Measurements from ENCODE around the gene RASSF6. TPM values are rescaled to one million over a fixed set of nuclear protein-coding genes. Genes with fewer than 3 reads are reported as not detected.

RASSF6 gene
- total RNA-seq, 1 donor from 2014 or later: 7.0 TPM

DNA sequence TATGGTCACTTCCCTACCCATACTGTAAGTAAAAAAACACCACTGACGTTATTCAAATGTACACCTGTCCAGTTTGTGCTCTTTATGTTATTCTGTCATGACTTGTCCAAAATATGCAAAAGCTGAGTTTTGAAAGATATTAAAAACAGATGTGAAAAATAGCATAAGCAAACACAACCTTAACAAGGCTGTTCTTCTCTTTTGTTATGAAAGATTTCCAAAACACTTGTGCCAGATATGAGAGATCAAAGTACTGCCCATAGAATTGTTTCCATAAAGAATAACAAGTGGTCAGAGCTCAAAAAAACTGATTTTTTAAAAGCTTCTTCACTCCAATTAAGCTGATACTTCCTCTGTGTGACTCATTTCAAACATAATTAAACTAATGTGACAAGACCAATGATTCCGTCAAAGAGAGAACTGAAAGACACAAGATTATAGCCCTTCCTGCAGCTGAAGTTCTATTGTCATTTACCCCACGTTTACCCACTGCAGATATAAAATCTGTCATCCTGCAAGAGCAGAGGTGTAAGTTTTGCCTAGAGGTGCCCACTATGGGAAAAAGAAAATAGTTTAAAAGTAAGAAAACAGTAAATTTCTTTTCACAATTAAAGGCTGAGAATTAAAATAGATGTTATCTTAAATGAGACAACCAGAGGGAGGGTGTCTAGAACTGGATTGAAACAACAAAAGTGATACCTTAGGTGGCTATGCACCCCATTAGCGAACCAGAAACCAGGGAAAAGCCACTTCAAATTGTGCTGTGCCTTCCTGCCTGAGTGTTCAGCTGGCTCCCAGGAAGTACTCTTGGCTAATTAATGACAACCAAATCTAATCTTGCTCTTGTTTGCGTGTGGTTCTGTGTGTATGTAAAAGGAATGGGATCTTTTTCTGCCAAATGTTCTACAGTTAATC is 30.1 kb downstream of the RASSF6 start:
- TF ChIP-seq, protein P1, sequence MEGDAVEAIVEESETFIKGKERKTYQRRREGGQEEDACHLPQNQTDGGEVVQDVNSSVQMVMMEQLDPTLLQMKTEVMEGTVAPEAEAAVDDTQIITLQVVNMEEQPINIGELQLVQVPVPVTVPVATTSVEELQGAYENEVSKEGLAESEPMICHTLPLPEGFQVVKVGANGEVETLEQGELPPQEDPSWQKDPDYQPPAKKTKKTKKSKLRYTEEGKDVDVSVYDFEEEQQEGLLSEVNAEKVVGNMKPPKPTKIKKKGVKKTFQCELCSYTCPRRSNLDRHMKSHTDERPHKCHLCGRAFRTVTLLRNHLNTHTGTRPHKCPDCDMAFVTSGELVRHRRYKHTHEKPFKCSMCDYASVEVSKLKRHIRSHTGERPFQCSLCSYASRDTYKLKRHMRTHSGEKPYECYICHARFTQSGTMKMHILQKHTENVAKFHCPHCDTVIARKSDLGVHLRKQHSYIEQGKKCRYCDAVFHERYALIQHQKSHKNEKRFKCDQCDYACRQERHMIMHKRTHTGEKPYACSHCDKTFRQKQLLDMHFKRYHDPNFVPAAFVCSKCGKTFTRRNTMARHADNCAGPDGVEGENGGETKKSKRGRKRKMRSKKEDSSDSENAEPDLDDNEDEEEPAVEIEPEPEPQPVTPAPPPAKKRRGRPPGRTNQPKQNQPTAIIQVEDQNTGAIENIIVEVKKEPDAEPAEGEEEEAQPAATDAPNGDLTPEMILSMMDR (IDR thresholded peaks at IDR 0.05; ENCODE audit: insufficient read depth, low read length, poor library complexity, severe bottlenecking): no peak
- Histone ChIP-seq H3K27me3 (ENCODE audit: control insufficient read depth, insufficient read depth, low read length) (no peaks in the 10 kb centered on the region), H3K36me3 (ENCODE audit: control insufficient read depth, insufficient read depth, low read length) (no peaks in the 10 kb centered on the region), H3K4me3 (ENCODE audit: low read depth, low read length) (no peak overlapping the region)
- DNase-seq (ENCODE audit: low read depth): no peak

DNA sequence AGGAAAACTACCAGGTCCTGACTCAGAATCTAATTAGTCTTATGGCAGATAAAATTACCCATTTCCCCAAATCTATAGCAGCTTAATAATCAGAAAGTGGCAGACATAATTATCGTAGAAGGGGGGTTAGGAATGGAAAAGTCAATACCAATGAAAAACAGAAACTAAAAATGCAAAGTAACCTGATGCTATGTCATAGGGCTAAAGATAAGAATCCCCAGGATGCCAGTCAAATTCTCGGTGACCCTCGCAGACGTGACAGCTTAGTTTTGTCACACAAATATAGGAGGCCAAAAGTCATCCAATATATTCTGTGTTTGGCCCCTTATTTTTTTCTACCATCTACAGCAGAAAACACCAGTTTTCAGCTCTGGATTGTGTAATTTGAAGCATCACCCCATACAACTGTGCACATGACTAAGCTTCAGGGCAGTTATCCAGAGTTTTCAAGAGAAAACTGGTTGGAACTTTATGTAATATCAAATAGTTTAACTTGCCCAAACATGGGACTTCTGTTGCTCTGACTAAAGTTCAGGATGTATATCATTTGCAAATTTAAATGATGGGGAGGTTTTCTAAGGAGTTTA is 30.9 kb downstream of the RASSF6 start:
- Histone ChIP-seq H3K4me3 (ENCODE audit: low read depth, low read length) (no peak overlapping the region), H3K27me3 (ENCODE audit: control insufficient read depth, insufficient read depth, low read length) (no peaks in the 10 kb centered on the region), H3K36me3 (ENCODE audit: control insufficient read depth, insufficient read depth, low read length) (no peaks in the 10 kb centered on the region)
- TF ChIP-seq, protein P1 (IDR thresholded peaks at IDR 0.05; ENCODE audit: insufficient read depth, low read length, poor library complexity, severe bottlenecking): no peak
- DNase-seq (ENCODE audit: low read depth): no peak

GRCh38 chr4:73588613-73589012 is 31.6 kb downstream of the RASSF6 start:
- TF ChIP-seq, protein P1 (IDR thresholded peaks at IDR 0.05; ENCODE audit: insufficient read depth, low read length, poor library complexity, severe bottlenecking): no peak
- H3K36me3 ChIP-seq (ENCODE audit: control insufficient read depth, insufficient read depth, low read length): no peaks in the 10 kb centered on the region
- no peak for DNase-seq (ENCODE audit: low read depth)

GRCh38 chr4:73586666-73587065 is 33.6 kb downstream of the RASSF6 start:
- DNase-seq (ENCODE audit: low read depth): no peak
- H3K4me3 ChIP-seq (ENCODE audit: low read depth, low read length): no peak overlapping the region
- TF ChIP-seq, protein P1 (IDR thresholded peaks at IDR 0.05; ENCODE audit: insufficient read depth, low read length, poor library complexity, severe bottlenecking): no peak
- H3K36me3 ChIP-seq (ENCODE audit: control insufficient read depth, insufficient read depth, low read length): no peaks in the 10 kb centered on the region
- no peaks in the 10 kb centered on the region for H3K27me3 ChIP-seq (ENCODE audit: control insufficient read depth, insufficient read depth, low read length)

More at GRCh38 chr4:73588613-73589012, 31.6 kb downstream of the RASSF6 start:
- no peak overlapping the region for H3K4me3 ChIP-seq (ENCODE audit: low read depth, low read length)
- no peaks in the 10 kb centered on the region for H3K27me3 ChIP-seq (ENCODE audit: control insufficient read depth, insufficient read depth, low read length)

GRCh38 chr4:73586040-73586439 is 34.2 kb downstream of the RASSF6 start:
- no peak for DNase-seq (ENCODE audit: low read depth)
- Histone ChIP-seq H3K27me3 (ENCODE audit: control insufficient read depth, insufficient read depth, low read length) (no peaks in the 10 kb centered on the region), H3K36me3 (ENCODE audit: control insufficient read depth, insufficient read depth, low read length) (no peaks in the 10 kb centered on the region), H3K4me3 (ENCODE audit: low read depth, low read length) (no peak overlapping the region)
- TF ChIP-seq, protein P1 (IDR thresholded peaks at IDR 0.05; ENCODE audit: insufficient read depth, low read length, poor library complexity, severe bottlenecking): no peak

Data from kidney epithelial cell (primary cell).